Liver (tissue), 1 donor: Measurements from ENCODE around the gene MGAT4A.

Experiments
- REST ChIP-seq: IDR thresholded peaks from 2 replicates; pipeline ENCODE4 v1.6.1; 2016; ENCODE audit warnings: antibody characterized with exemption, mild to moderate bottlenecking
- ZBTB33 ChIP-seq: IDR thresholded peaks from 2 replicates; pipeline ENCODE4 v1.6.1; 2016; ENCODE audit warnings: antibody characterized with exemption

- TF ChIP-seq REST (no peak), ZBTB33 (no peak)
Observed at GRCh38 chr2:98736464-98736889, 5.5 kb upstream of the MGAT4A start.
